Panc1 (cell line): ENCODE data around the gene NEURL4.
A peak's percentile ranks its signal among the peaks of the same experiment; 100 is the strongest.

Experiments used
- REST ChIP-seq, 2 experiments: IDR thresholded peaks; 2 replicates each; pipeline ENCODE4 v1.6.1; 2011 to 2012; ENCODE audit warnings: low read depth in 2 of 2, control low read depth in 1 of 2, low read length in 1 of 2, mild to moderate bottlenecking in 1 of 2, moderate library complexity in 1 of 2; ENCODE audit not compliant: insufficient read depth in 1 of 2
- TCF7L2 ChIP-seq: IDR thresholded peaks from 2 replicates; pipeline ENCODE4 v1.6.1; 2011; ENCODE audit warnings: mild to moderate bottlenecking, low read depth, low read length, inconsistent platforms
- TF ChIP-seq, protein P1 (sequence below): fragments of 450-650 bp; IDR thresholded peaks from 2 replicates; pipeline ENCODE4 v1.5.1; 2017; ENCODE audit warnings: mild to moderate bottlenecking

DNA sequence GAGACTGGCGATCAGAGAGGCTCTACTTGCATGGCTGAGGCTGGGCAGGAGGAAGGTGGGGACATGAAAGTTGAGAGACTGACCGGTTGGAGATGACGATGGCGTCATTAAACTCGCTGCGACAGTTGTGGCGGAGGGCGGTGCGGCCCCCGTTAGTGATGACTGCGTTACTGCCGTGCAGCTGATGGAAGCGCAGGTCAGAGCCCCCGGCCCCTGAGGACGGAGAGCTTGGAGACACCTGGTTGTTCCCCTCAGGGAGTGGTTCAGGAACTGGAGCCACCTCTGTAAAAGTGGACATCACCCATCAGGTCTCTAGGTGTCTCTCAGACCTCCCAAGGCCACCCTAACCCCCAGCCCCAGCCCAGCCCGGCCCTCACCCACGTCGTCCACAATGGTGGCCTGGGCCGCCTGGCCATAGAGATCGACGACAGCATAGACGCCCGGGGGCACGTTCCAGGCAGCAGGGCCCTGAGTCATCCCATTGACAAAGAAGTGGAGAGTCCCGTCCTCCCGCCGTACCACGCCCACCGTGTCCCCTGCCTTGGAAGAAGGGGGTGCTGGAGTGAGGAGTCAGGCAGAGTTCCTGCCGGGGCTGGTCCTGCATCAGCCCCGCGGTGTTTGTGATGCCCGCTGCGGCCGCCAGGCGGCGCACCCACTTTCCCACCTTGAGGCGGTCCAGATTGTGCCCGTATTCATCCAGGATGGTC lies 5.3 kb downstream of the NEURL4 start:
- TF ChIP-seq, protein P1, sequence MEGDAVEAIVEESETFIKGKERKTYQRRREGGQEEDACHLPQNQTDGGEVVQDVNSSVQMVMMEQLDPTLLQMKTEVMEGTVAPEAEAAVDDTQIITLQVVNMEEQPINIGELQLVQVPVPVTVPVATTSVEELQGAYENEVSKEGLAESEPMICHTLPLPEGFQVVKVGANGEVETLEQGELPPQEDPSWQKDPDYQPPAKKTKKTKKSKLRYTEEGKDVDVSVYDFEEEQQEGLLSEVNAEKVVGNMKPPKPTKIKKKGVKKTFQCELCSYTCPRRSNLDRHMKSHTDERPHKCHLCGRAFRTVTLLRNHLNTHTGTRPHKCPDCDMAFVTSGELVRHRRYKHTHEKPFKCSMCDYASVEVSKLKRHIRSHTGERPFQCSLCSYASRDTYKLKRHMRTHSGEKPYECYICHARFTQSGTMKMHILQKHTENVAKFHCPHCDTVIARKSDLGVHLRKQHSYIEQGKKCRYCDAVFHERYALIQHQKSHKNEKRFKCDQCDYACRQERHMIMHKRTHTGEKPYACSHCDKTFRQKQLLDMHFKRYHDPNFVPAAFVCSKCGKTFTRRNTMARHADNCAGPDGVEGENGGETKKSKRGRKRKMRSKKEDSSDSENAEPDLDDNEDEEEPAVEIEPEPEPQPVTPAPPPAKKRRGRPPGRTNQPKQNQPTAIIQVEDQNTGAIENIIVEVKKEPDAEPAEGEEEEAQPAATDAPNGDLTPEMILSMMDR, result peak; percentile 91; the same call in 1 of the 2 replicates
- no peak for TF ChIP-seq REST (IDR thresholded peaks at IDR 0.05; ENCODE audit: insufficient read depth in 1 of 2, low read depth in 2 of 2, low read length in 1 of 2)
- TF ChIP-seq TCF7L2, result no peak
